AG04450 (cell line): ENCODE measurements around the gene PRKAB2. TPM values are rescaled to one million over a fixed set of nuclear protein-coding genes. Genes with fewer than 3 reads are reported as not detected.
"Not testable (repeated sequence)": the region's sequence is repeated elsewhere in the genome, so short reads cannot be mapped to it uniquely, and the experiment has no call there.

Experiments
- CTCF ChIA-PET: fragments of 300-600, 350-600 bp; formaldehyde crosslinking; extraction: SDS; loops from one replicate; lab custom pipeline; 2022; ENCODE audit warnings: antibody characterized with exemption, inconsistent platforms; lab: Charles Lee
- POLR2A ChIA-PET: fragments of 350-600 bp; formaldehyde crosslinking; extraction: SDS; loops from one replicate; lab custom pipeline; 2021; ENCODE audit warnings: antibody characterized with exemption, inconsistent platforms; lab: Yijun Ruan, JAX
- DNase-seq: peaks from one replicate; pipeline ENCODE4 v3.0.0-alpha.2; 2011; ENCODE audit warnings: low read depth, low spot score
- H3K27ac ChIP-seq: one replicate; pipeline ENCODE4 v1.5.1; 2012; ENCODE audit warnings: low read depth, low read length, control low read depth
- H3K27me3 ChIP-seq: one replicate; pipeline ENCODE4 v1.6.0; 2012; ENCODE audit warnings: low read length; ENCODE audit not compliant: control insufficient read depth, insufficient read depth
- H3K4me3 ChIP-seq: 2 replicates; pipeline ENCODE4 v1.5.1; 2011; ENCODE audit warnings: mild to moderate bottlenecking, low read depth, low read length, control low read depth
- H3K9me3 ChIP-seq: 2 replicates; pipeline ENCODE4 v1.5.1; 2012; ENCODE audit warnings: low read length; ENCODE audit not compliant: control insufficient read depth, insufficient read depth
- polyA plus RNA-seq: library from polyadenylated mRNA; depleted of rRNA; stranded (reverse); fragments of >200 nt; gene quantifications from 2 replicates; pipeline ENCODE4 v1.2.3, GENCODE V29; 2011
- TF ChIP-seq, protein P1 (sequence below): IDR thresholded peaks from 2 replicates; pipeline ENCODE4 v1.5.1; 2011; ENCODE audit warnings: low read depth, low read length, control low read depth, inconsistent platforms

PRKAB2 gene
- polyA plus RNA-seq, 1 experiment = 28.1 TPM

DNA sequence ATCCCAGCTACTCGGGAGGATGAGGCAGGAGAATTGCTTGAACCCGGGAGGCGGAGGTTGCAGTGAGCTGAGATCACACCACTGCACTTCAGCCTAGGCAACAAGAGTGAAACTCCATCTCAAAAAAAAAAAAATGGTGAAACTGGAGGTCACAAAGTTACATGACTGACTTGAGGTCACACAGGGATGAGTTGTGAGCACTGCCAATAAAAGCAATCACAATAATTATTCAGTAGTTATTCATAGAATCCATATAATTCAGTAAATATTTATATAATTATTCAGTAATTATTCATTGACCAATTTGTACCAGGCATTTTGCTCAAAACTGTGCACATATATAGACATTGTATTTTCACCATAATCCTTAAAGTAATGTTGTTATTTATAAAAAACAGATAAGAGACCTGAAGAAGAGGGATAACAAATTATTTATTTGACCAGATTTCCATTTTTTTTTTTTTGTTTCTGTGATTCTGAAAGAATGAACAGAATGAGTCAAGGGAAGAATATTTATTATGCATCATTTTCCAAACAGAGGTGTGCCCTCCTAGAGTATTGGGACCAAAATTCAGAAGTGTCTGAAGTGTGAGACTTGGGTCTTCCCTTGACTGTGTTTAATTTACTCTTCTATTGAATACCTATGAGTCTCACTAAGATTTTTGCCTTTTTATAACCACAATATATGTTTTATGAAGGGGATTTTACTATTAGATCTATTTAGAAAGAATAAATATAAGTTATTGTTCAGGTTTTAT is 43.0 kb downstream of the PRKAB2 start:
- ChIA-PET POLR2A (interaction anchor here (0.5 kb wide), 1 partner anchor 717 kb away, joined by 3 read pairs; no protein-coding TSS in a partner anchor), CTCF (no interaction called here)
- no peaks in the 10 kb centered on the region for H3K9me3 ChIP-seq
- TF ChIP-seq, protein P1, sequence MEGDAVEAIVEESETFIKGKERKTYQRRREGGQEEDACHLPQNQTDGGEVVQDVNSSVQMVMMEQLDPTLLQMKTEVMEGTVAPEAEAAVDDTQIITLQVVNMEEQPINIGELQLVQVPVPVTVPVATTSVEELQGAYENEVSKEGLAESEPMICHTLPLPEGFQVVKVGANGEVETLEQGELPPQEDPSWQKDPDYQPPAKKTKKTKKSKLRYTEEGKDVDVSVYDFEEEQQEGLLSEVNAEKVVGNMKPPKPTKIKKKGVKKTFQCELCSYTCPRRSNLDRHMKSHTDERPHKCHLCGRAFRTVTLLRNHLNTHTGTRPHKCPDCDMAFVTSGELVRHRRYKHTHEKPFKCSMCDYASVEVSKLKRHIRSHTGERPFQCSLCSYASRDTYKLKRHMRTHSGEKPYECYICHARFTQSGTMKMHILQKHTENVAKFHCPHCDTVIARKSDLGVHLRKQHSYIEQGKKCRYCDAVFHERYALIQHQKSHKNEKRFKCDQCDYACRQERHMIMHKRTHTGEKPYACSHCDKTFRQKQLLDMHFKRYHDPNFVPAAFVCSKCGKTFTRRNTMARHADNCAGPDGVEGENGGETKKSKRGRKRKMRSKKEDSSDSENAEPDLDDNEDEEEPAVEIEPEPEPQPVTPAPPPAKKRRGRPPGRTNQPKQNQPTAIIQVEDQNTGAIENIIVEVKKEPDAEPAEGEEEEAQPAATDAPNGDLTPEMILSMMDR = no peak
- H3K4me3 ChIP-seq = no peak overlapping the region
- no peak overlapping the region for H3K27ac ChIP-seq
- peaks cover 3% of the 10 kb centered on the region for H3K27me3 ChIP-seq
- no peak for DNase-seq

DNA sequence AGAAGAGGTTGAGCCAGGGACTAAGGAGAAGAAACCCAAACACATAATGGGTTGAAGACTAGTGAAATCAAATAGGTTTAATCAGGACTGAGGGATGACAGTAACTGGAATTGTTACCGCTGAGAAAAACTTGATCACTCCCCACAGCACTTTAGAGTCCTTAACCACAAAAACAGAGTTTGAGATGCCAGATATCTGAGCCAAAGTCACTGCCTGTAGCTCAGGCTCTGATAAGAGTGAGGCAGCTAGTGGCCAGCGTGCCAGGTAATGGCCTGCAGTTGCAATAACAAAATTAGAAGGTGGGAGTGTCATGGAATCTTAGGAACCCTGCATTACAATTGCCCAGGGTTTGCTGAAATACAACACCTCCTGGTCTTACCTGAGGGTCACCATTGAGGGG is 48.0 kb downstream of the PRKAB2 start:
- Histone ChIP-seq H3K4me3 (no peak overlapping the region), H3K27me3 (no peaks in the 10 kb centered on the region), H3K9me3 (no peaks in the 10 kb centered on the region), H3K27ac (no peak overlapping the region)
- CTCF ChIA-PET = no interaction called here
- POLR2A ChIA-PET = no interaction called here
- TF ChIP-seq, protein P1 = no peak
- DNase-seq = no peak

DNA sequence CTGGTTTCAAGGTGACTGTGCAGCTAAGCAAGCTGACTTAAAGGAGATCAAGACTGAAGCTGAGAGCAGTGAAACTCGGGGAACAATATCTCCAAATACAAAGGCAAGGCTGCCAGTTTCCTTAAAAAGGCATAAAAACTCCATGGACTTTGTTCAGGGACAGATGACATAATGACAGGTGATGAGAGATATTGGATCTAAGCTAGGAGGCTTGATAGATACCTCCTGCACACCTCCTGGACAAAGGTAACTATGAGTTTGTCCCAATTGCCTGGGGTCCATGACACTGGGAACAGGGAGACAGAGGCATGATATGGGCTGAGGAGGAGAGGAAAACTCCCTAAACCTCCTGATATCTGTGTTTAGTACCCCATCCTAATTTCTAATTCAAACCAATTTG is 55.2 kb downstream of the PRKAB2 start:
- ChIA-PET CTCF (no interaction called here), POLR2A (no interaction called here)
- Histone ChIP-seq H3K4me3 (no peak overlapping the region), H3K27me3 (no peaks in the 10 kb centered on the region), H3K27ac (no peak overlapping the region), H3K9me3 (no peaks in the 10 kb centered on the region)
- TF ChIP-seq, protein P1 = no peak
- DNase-seq = no peak

DNA sequence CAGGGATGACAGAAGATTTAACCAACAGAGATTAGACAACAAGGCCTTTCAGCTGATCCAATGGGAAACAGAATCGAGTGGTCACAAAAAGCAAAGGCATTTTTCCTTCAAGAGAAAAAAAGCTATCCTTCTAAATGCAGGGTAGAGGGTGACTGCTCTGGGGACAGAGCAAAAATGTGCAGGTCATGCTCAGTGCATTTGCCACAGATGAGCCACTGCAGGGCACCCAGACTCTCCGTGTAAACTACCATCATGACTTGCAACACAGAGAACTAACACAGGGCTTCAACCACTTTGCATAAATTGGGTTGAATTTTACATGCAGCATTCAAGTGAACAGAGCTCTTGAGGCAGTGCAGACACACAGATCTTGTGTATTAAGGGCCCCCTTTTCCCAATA is 56.8 kb downstream of the PRKAB2 start:
- no peak overlapping the region for H3K4me3 ChIP-seq
- H3K27me3 ChIP-seq = no peaks in the 10 kb centered on the region
- H3K9me3 ChIP-seq = no peaks in the 10 kb centered on the region
- no peak for DNase-seq
- H3K27ac ChIP-seq = no peak overlapping the region
- TF ChIP-seq, protein P1 = no peak
- ChIA-PET POLR2A (no interaction called here), CTCF (no interaction called here)

DNA sequence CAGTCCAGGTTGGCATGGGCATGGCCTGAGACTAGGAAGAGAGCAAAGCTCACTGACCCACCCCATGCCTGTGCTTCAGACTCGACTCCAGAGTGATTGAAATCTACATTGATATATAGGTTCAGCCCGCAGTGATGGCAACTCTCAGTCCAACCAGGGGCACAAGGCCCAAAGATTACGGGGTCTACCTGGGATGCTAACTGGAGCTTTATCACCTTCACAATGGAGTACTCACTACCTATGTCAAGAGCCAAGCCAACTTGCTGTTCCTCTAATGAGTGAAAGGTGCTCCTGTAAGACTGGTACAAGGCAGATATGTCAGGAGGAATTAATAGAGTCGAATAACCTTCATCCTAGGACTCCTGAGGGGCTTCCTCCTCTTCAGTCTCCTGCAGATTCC is 57.2 kb downstream of the PRKAB2 start:
- H3K27me3 ChIP-seq, H3K9me3 ChIP-seq, DNase-seq, H3K27ac ChIP-seq, POLR2A ChIA-PET, H3K4me3 ChIP-seq, CTCF ChIA-PET: not testable (repeated sequence)

DNA sequence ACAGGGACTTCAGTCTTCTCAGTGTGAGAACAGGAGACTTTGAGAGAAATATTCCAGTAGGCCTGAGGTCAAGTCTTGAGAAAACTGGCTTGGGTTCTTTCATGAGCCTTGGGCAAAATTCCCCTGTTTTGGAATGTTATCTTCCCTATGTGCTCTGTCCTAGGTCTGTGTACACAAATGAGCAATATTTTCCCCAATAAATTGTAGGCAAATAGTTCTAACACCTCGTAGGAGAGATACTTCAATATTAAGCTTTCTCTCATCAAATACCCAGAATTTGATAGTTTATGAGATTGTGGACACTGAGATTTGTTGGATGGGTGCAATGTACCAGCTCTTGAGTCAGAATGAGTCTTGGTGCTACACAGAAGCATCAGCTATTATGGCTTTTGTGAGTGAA is 57.9 kb downstream of the PRKAB2 start:
- CTCF ChIA-PET, H3K4me3 ChIP-seq, H3K27ac ChIP-seq, H3K9me3 ChIP-seq, DNase-seq, POLR2A ChIA-PET, H3K27me3 ChIP-seq: not testable (repeated sequence)
